HL-60 (cell line): ENCODE data around the gene EFL1.
"Not testable (repeated sequence)": the region's sequence is repeated elsewhere in the genome, so short reads cannot be mapped to it uniquely, and the experiment has no call there.

ENCODE experiments used
- CTCF ChIP-seq: IDR thresholded peaks from one replicate; pipeline ENCODE4 v1.5.1; 2011; ENCODE audit warnings: low read length, control low read depth, inconsistent platforms; ENCODE audit not compliant: insufficient read depth
- GABPA ChIP-seq: IDR thresholded peaks from 2 replicates; pipeline ENCODE4 v1.6.1; 2012; ENCODE audit warnings: low read depth
- POLR2AphosphoS5 ChIP-seq: IDR thresholded peaks from 2 replicates; pipeline ENCODE4 v1.6.1; 2012; ENCODE audit warnings: low read depth

GRCh38 chr15:82299511-82299914, 37.0 kb upstream of the EFL1 start:
- not testable (repeated sequence) for TF ChIP-seq CTCF, GABPA, POLR2AphosphoS5
